GM23338 (cell line): ENCODE data around the gene PIK3AP1. TPM values are rescaled to one million over a fixed set of nuclear protein-coding genes. Genes with fewer than 3 reads are reported as not detected.
"Not testable (repeated sequence)": the region's sequence is repeated elsewhere in the genome, so short reads cannot be mapped to it uniquely, and the experiment has no call there.

ENCODE experiments used
- ATAC-seq: fragments of 200-7000 bp; cut with Tn5 transposase; 3 replicates; pipeline ENCODE4 v1.9.1; 2020
- DNase-seq: peaks from one replicate; pipeline ENCODE4 v3.0.0-alpha.2; 2015; ENCODE audit warnings: low spot score
- H2AFZ ChIP-seq: fragments of 200-600 bp; sonication (generic); 2 replicates; pipeline ENCODE4 v1.8.0; 2016; ENCODE audit warnings: antibody characterized with exemption, mild to moderate bottlenecking, moderate library complexity
- H3F3A ChIP-seq: fragments of 200-600 bp; sonication (generic); replicated peaks from 2 replicates; pipeline ENCODE4 v1.8.0; 2017; ENCODE audit warnings: antibody characterized with exemption, mixed run types, low read depth
- H3K27ac ChIP-seq: fragments of 200-600 bp; sonication (generic); 2 replicates; pipeline ENCODE4 v1.6.1; 2016; ENCODE audit warnings: low read depth
- H3K27me3 ChIP-seq: fragments of 200-600 bp; sonication (generic); 2 replicates; pipeline ENCODE4 v1.8.0; 2016; ENCODE audit warnings: mild to moderate bottlenecking, mixed run types, moderate library complexity; ENCODE audit not compliant: insufficient read depth
- H3K36me3 ChIP-seq: fragments of 200-600 bp; sonication (generic); 2 replicates; pipeline ENCODE4 v1.8.0; 2016; ENCODE audit warnings: mild to moderate bottlenecking; ENCODE audit not compliant: insufficient read depth
- H3K4me1 ChIP-seq: fragments of 200-600 bp; sonication (generic); 2 replicates; pipeline ENCODE4 v1.8.0; 2016; ENCODE audit warnings: mild to moderate bottlenecking, moderate library complexity; ENCODE audit not compliant: insufficient read depth
- H3K4me2 ChIP-seq: fragments of 200-600 bp; sonication (generic); 2 replicates; pipeline ENCODE4 v1.7.1; 2017; ENCODE audit warnings: mixed run types
- H3K4me3 ChIP-seq: fragments of 200-600 bp; sonication (generic); 2 replicates; pipeline ENCODE4 v1.6.1; 2016; ENCODE audit warnings: mixed run types
- H3K79me2 ChIP-seq: fragments of 200-600 bp; sonication (generic); replicated peaks from 2 replicates; pipeline ENCODE4 v1.8.0; 2017; ENCODE audit warnings: mild to moderate bottlenecking; ENCODE audit not compliant: insufficient read depth
- H3K9me2 ChIP-seq: fragments of 200-600 bp; sonication (generic); 2 replicates; pipeline ENCODE4 v1.8.0; 2017; ENCODE audit not compliant: insufficient read depth
- H4K20me1 ChIP-seq: fragments of 200-600 bp; sonication (generic); replicated peaks from 2 replicates; pipeline ENCODE4 v1.8.0; 2017; ENCODE audit warnings: mild to moderate bottlenecking; ENCODE audit not compliant: insufficient read depth
- H3K27ac Mint-ChIP-seq: 2 replicates; pipeline ENCODE4 v1.8.0; 2020; ENCODE audit warnings: inconsistent platforms, mild to moderate bottlenecking, moderate library complexity, mixed read lengths
- H3K27me3 Mint-ChIP-seq: 3 replicates; pipeline ENCODE4 v1.8.0; 2022; ENCODE audit warnings: low read depth, mild to moderate bottlenecking, moderate library complexity, mixed read lengths, inconsistent platforms; ENCODE audit not compliant: insufficient read depth, poor library complexity
- H3K36me3 Mint-ChIP-seq: 3 replicates; pipeline ENCODE4 v1.8.0; 2021; ENCODE audit warnings: low read depth, mild to moderate bottlenecking, inconsistent platforms, moderate library complexity, mixed read lengths
- H3K4me1 Mint-ChIP-seq: 3 replicates; pipeline ENCODE4 v1.8.0; 2020; ENCODE audit warnings: mild to moderate bottlenecking, inconsistent platforms, mixed read lengths
- H3K4me3 Mint-ChIP-seq: 3 replicates; pipeline ENCODE4 v1.8.0; 2021; ENCODE audit warnings: moderate library complexity, mild to moderate bottlenecking, inconsistent platforms, mixed read lengths
- H3K9me3 Mint-ChIP-seq: 3 replicates; pipeline ENCODE4 v1.8.0; 2020; ENCODE audit warnings: moderate library complexity, mild to moderate bottlenecking, inconsistent platforms, mixed read lengths
- CREB1 ChIP-seq: fragments of 250-450 bp; sonication (Bioruptor Pico); IDR thresholded peaks from 2 replicates; pipeline ENCODE4 v1.5.0; 2020; ENCODE audit warnings: low read depth, mild to moderate bottlenecking, moderate library complexity
- EZH2 ChIP-seq: fragments of 200-600 bp; sonication (generic); IDR thresholded peaks from one replicate; pipeline ENCODE4 v1.8.0; 2017; ENCODE audit warnings: antibody characterized with exemption, mild to moderate bottlenecking, low read depth; ENCODE audit not compliant: unreplicated experiment
- JUNB ChIP-seq: IDR thresholded peaks from one replicate; pipeline ENCODE4 v1.6.1; 2016; ENCODE audit warnings: antibody characterized with exemption; ENCODE audit not compliant: unreplicated experiment
- POLR2AphosphoS5 ChIP-seq: IDR thresholded peaks from 2 replicates; pipeline ENCODE4 v1.6.1; 2016; ENCODE audit warnings: antibody characterized with exemption, low read depth
- STAT1 ChIP-seq: IDR thresholded peaks from one replicate; pipeline ENCODE4 v1.6.1; 2016; ENCODE audit warnings: antibody characterized with exemption; ENCODE audit not compliant: unreplicated experiment
- ZNF114 ChIP-seq: fragments of 250-450 bp; sonication (Bioruptor Pico); IDR thresholded peaks from 2 replicates; pipeline ENCODE4 v1.5.0; 2020; ENCODE audit warnings: mild to moderate bottlenecking, moderate library complexity
- ZNF331 ChIP-seq: fragments of 250-450 bp; sonication (Bioruptor Pico); IDR thresholded peaks from 2 replicates; pipeline ENCODE4 v1.5.0; 2020; ENCODE audit warnings: low read depth, mild to moderate bottlenecking, moderate library complexity
- polyA plus RNA-seq: library from polyadenylated mRNA; unstranded; fragments of >200 nt; fragmentation: Nextera tagmentation; extraction: Ambion mirVana; gene quantifications from 2 replicates; pipeline ENCODE4 v1.2.1, GENCODE V29; 2016
- total RNA-seq: library from RNA; depleted of rRNA; stranded (reverse); fragments of >200 nt; shearing (Covaris generic); gene quantifications from 2 replicates; pipeline ENCODE4 v1.2.3, GENCODE V29; 2014
- TF ChIP-seq, protein P1 (sequence below): IDR thresholded peaks from 2 replicates; pipeline ENCODE4 v1.6.1; 2016; ENCODE audit warnings: antibody characterized with exemption
- TF ChIP-seq, protein P2 (sequence below): fragments of 250-450 bp; sonication (Bioruptor Pico); IDR thresholded peaks from 2 replicates; pipeline ENCODE4 v1.5.0; 2020; ENCODE audit warnings: mild to moderate bottlenecking, moderate library complexity

PIK3AP1 gene
- total and polyA plus RNA-seq, 2 experiments from 2014 or later = 0.65 to 2.3 TPM

DNA sequence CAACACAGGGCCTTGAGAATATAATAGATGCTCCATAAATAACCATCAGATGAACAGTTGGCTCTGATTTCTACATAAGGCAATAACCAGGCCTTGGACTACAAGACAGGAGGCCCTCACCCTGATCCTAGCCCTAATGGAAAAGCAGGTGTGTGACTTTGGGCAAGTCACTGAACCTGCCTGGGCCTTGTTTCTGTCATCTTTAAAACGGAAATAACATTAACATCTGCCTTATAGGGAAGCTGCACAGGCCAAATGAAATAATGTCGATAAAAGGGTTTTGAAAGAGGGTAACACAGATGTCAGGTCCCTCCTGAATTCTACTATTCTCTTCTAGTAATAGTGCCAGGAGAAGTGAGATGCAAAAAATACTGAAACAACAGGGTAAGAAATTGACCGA is 20.7 kb downstream of the PIK3AP1 start:
- Mint-ChIP-seq H3K4me1 (peaks cover 3% of the 10 kb centered on the region; the same call in 2 of the 3 replicates), H3K4me3 (no peak overlapping the region), H3K9me3 (no peaks in the 10 kb centered on the region), H3K27me3 (peaks cover 2% of the 10 kb centered on the region), H3K27ac (no peak overlapping the region), H3K36me3 (no peaks in the 10 kb centered on the region)
- Histone ChIP-seq H3F3A (no peaks in the 10 kb centered on the region), H3K9me2 (no peaks in the 10 kb centered on the region), H3K4me1 (no peaks in the 10 kb centered on the region), H2AFZ (no peak overlapping the region), H3K4me2 (no peak overlapping the region), H3K79me2 (no peaks in the 10 kb centered on the region), H3K27me3 (no peaks in the 10 kb centered on the region), H4K20me1 (no peaks in the 10 kb centered on the region), H3K27ac (no peak overlapping the region), H3K36me3 (no peaks in the 10 kb centered on the region), H3K4me3 (no peak overlapping the region)
- ATAC-seq = no peak
- DNase-seq = no peak
- no peak for TF ChIP-seq STAT1
- no peak for TF ChIP-seq ZNF331 (CRISPR knock-in tag)
- no peak for TF ChIP-seq JUNB
- no peak for TF ChIP-seq EZH2
- TF ChIP-seq, protein P1, sequence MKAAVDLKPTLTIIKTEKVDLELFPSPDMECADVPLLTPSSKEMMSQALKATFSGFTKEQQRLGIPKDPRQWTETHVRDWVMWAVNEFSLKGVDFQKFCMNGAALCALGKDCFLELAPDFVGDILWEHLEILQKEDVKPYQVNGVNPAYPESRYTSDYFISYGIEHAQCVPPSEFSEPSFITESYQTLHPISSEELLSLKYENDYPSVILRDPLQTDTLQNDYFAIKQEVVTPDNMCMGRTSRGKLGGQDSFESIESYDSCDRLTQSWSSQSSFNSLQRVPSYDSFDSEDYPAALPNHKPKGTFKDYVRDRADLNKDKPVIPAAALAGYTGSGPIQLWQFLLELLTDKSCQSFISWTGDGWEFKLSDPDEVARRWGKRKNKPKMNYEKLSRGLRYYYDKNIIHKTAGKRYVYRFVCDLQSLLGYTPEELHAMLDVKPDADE = no peak

DNA sequence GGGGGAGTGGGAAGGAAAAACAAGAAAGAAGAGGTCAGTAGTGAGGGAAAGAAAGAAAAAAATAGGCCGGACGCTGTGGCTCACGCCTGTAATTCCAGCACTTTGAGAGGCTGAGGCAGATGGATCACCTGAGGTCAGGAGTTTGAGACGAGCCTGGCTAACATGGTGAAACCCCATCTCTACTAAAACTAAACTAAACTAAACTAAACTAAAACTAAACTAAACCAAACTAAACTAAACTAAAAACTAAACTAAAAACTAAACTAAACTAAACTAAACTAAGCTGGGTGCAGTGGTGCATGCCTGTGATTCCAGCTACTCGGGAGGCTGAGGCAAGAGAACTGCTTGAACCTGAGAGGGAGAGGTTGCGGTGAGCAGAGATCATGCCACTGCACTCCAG is 22.0 kb downstream of the PIK3AP1 start:
- H3K4me1 ChIP-seq, H3K27ac ChIP-seq, H3K4me3 ChIP-seq, H3K4me3 Mint-ChIP-seq, H3K9me2 ChIP-seq, H3F3A ChIP-seq, DNase-seq, H3K27me3 ChIP-seq, H3K79me2 ChIP-seq, H3K4me2 ChIP-seq, H2AFZ ChIP-seq, ATAC-seq, H4K20me1 ChIP-seq, H3K27me3 Mint-ChIP-seq, H3K27ac Mint-ChIP-seq, H3K4me1 Mint-ChIP-seq, H3K36me3 ChIP-seq, H3K9me3 Mint-ChIP-seq, H3K36me3 Mint-ChIP-seq: not testable (repeated sequence)

DNA sequence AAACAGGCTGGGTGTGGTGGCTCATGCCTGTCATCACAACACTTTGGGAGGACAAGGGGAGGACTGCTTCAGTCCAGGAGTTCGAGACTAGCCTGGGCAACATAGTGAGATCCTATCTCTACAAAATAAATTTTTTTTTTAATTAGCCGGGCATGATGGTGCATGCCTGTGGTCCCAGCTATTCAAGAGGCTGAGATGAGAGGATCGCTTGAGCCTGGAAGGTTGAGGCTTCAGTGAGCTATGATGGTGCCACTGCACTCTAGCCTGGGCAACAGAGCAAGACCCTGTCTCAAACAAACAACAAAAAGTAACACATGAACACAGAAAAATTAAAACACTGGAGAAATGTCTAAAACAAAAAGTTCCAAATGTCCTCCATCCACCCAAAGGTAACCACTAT is 22.9 kb downstream of the PIK3AP1 start:
- Histone ChIP-seq H3K36me3 (no peaks in the 10 kb centered on the region), H3F3A (no peaks in the 10 kb centered on the region), H3K4me1 (no peaks in the 10 kb centered on the region), H3K27me3 (no peaks in the 10 kb centered on the region), H3K9me2 (no peaks in the 10 kb centered on the region), H3K27ac (no peak overlapping the region), H3K4me3 (no peak overlapping the region), H2AFZ (no peak overlapping the region), H3K79me2 (no peaks in the 10 kb centered on the region), H4K20me1 (no peaks in the 10 kb centered on the region), H3K4me2 (no peak overlapping the region)
- no peaks in the 10 kb centered on the region for H3K27me3 Mint-ChIP-seq
- no peak overlapping the region for H3K27ac Mint-ChIP-seq
- H3K9me3 Mint-ChIP-seq = no peaks in the 10 kb centered on the region
- no peaks in the 10 kb centered on the region for H3K36me3 Mint-ChIP-seq
- ATAC-seq (no peak), DNase-seq (no peak)
- no peak overlapping the region for H3K4me3 Mint-ChIP-seq
- peaks cover 3% of the 10 kb centered on the region; the same call in 2 of the 3 replicates for H3K4me1 Mint-ChIP-seq
- TF ChIP-seq JUNB = no peak
- no peak for TF ChIP-seq STAT1
- no peak for TF ChIP-seq ZNF331 (CRISPR knock-in tag)
- no peak for TF ChIP-seq EZH2
- TF ChIP-seq ZNF114 (CRISPR knock-in tag) = no peak
- TF ChIP-seq, protein P2, sequence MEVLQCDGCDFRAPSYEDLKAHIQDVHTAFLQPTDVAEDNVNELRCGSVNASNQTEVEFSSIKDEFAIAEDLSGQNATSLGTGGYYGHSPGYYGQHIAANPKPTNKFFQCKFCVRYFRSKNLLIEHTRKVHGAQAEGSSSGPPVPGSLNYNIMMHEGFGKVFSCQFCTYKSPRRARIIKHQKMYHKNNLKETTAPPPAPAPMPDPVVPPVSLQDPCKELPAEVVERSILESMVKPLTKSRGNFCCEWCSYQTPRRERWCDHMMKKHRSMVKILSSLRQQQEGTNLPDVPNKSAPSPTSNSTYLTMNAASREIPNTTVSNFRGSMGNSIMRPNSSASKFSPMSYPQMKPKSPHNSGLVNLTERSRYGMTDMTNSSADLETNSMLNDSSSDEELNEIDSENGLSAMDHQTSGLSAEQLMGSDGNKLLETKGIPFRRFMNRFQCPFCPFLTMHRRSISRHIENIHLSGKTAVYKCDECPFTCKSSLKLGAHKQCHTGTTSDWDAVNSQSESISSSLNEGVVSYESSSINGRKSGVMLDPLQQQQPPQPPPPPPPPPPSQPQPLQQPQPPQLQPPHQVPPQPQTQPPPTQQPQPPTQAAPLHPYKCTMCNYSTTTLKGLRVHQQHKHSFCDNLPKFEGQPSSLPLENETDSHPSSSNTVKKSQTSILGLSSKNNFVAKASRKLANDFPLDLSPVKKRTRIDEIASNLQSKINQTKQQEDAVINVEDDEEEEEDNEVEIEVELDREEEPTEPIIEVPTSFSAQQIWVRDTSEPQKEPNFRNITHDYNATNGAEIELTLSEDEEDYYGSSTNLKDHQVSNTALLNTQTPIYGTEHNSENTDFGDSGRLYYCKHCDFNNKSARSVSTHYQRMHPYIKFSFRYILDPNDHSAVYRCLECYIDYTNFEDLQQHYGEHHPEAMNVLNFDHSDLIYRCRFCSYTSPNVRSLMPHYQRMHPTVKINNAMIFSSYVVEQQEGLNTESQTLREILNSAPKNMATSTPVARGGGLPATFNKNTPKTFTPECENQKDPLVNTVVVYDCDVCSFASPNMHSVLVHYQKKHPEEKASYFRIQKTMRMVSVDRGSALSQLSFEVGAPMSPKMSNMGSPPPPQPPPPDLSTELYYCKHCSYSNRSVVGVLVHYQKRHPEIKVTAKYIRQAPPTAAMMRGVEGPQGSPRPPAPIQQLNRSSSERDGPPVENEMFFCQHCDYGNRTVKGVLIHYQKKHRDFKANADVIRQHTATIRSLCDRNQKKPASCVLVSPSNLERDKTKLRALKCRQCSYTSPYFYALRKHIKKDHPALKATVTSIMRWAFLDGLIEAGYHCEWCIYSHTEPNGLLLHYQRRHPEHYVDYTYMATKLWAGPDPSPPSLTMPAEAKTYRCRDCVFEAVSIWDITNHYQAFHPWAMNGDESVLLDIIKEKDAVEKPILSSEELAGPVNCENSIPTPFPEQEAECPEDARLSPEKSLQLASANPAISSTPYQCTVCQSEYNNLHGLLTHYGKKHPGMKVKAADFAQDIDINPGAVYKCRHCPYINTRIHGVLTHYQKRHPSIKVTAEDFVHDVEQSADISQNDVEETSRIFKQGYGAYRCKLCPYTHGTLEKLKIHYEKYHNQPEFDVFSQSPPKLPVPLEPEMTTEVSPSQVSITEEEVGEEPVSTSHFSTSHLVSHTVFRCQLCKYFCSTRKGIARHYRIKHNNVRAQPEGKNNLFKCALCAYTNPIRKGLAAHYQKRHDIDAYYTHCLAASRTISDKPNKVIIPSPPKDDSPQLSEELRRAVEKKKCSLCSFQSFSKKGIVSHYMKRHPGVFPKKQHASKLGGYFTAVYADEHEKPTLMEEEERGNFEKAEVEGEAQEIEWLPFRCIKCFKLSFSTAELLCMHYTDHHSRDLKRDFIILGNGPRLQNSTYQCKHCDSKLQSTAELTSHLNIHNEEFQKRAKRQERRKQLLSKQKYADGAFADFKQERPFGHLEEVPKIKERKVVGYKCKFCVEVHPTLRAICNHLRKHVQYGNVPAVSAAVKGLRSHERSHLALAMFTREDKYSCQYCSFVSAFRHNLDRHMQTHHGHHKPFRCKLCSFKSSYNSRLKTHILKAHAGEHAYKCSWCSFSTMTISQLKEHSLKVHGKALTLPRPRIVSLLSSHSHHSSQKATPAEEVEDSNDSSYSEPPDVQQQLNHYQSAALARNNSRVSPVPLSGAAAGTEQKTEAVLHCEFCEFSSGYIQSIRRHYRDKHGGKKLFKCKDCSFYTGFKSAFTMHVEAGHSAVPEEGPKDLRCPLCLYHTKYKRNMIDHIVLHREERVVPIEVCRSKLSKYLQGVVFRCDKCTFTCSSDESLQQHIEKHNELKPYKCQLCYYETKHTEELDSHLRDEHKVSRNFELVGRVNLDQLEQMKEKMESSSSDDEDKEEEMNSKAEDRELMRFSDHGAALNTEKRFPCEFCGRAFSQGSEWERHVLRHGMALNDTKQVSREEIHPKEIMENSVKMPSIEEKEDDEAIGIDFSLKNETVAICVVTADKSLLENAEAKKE (CRISPR knock-in tag) = no peak
- TF ChIP-seq POLR2AphosphoS5 = no peak
- TF ChIP-seq, protein P1 = no peak
- no peak for TF ChIP-seq CREB1 (CRISPR knock-in tag)
